Neural cell (in vitro differentiated cells): ENCODE results near the gene TULP3. TPM values are rescaled to one million over a fixed set of nuclear protein-coding genes. Genes with fewer than 3 reads are reported as not detected.
"Not testable (repeated sequence)": the region's sequence is repeated elsewhere in the genome, so short reads cannot be mapped to it uniquely, and the experiment has no call there.

Experiments
- H2AFZ ChIP-seq: fragments of 200-600, 300-800 bp; sonication (generic), shearing (Covaris generic); 2 replicates; pipeline ENCODE4 v1.6.0; 2014; ENCODE audit warnings: low read depth, mild to moderate bottlenecking, antibody characterized with exemption, low read length, moderate library complexity
- H3F3A ChIP-seq: fragments of 200-600 bp; shearing (Covaris generic); 2 replicates; pipeline ENCODE4 v1.6.1; 2016; ENCODE audit warnings: mild to moderate bottlenecking, moderate library complexity, mixed read lengths, antibody characterized with exemption, low read length; ENCODE audit not compliant: insufficient read depth, poor library complexity, severe bottlenecking
- H3K27ac ChIP-seq: fragments of 200-600, 300-800 bp; sonication (generic), shearing (Covaris generic); 2 replicates; pipeline ENCODE4 v1.5.1; 2014; ENCODE audit warnings: mild to moderate bottlenecking, low read length, moderate library complexity
- H3K27me3 ChIP-seq: fragments of 300-800, 200-600 bp; sonication (generic), shearing (Covaris generic); 2 replicates; pipeline ENCODE4 v1.6.0; 2014; ENCODE audit warnings: mild to moderate bottlenecking, low read depth, low read length, moderate library complexity; ENCODE audit not compliant: insufficient read depth
- H3K36me3 ChIP-seq: fragments of 300-800, 200-600 bp; sonication (generic), shearing (Covaris generic); 2 replicates; pipeline ENCODE4 v1.5.1; 2014; ENCODE audit warnings: mild to moderate bottlenecking, antibody characterized with exemption, low read length, moderate library complexity; ENCODE audit not compliant: insufficient read depth
- H3K4me2 ChIP-seq: fragments of 300-800, 200-600 bp; sonication (generic), shearing (Covaris generic); 2 replicates; pipeline ENCODE4 v1.6.0; 2014; ENCODE audit warnings: mild to moderate bottlenecking, low read length
- H3K4me3 ChIP-seq: fragments of 300-800, 200-600 bp; sonication (generic), shearing (Covaris generic); 2 replicates; pipeline ENCODE4 v1.5.1; 2014; ENCODE audit warnings: mild to moderate bottlenecking, low read length, moderate library complexity
- H3K79me2 ChIP-seq: fragments of 200-600 bp; shearing (Covaris generic); replicated peaks from 2 replicates; pipeline ENCODE4 v1.6.0; 2014; ENCODE audit warnings: mild to moderate bottlenecking, low read length, moderate library complexity; ENCODE audit not compliant: insufficient read depth
- H3K9ac ChIP-seq: fragments of 300-800, 200-600 bp; sonication (generic), shearing (Covaris generic); 2 replicates; pipeline ENCODE4 v1.6.1; 2016; ENCODE audit warnings: mild to moderate bottlenecking, low read length, mixed read lengths
- H3K9me2 ChIP-seq: fragments of 200-600 bp; shearing (Covaris generic); 2 replicates; pipeline ENCODE4 v1.6.1; 2016; ENCODE audit warnings: mild to moderate bottlenecking, low read length, mixed read lengths; ENCODE audit not compliant: insufficient read depth
- H3K9me3 ChIP-seq: fragments of 200-600, 300-800 bp; sonication (generic), shearing (Covaris generic); 2 replicates; pipeline ENCODE4 v1.6.1; 2016; ENCODE audit warnings: mild to moderate bottlenecking, mixed run types, low read length, moderate library complexity, mixed read lengths
- H4K20me1 ChIP-seq: fragments of 200-600 bp; shearing (Covaris generic); 2 replicates; pipeline ENCODE4 v1.6.1; 2016; ENCODE audit warnings: mild to moderate bottlenecking, mixed run types; ENCODE audit not compliant: insufficient read depth
- CTCF ChIP-seq: fragments of 450-650 bp; IDR thresholded peaks from 2 replicates; pipeline ENCODE4 v1.5.1; 2014; ENCODE audit warnings: antibody characterized with exemption, mild to moderate bottlenecking, moderate library complexity; ENCODE audit not compliant: poor library complexity, severe bottlenecking
- EP300 ChIP-seq: fragments of 450-650 bp; conservative IDR thresholded peaks from 2 replicates; pipeline ENCODE4 v1.6.1; 2014; ENCODE audit warnings: antibody characterized with exemption, mild to moderate bottlenecking, moderate library complexity; ENCODE audit not compliant: poor library complexity, severe bottlenecking
- EZH2 ChIP-seq: fragments of 200-600, 300-800 bp; shearing (Covaris generic), sonication (generic); IDR thresholded peaks from 2 replicates; pipeline ENCODE4 v1.6.1; 2014; ENCODE audit warnings: antibody characterized with exemption, low read length, borderline replicate concordance, mild to moderate bottlenecking; ENCODE audit not compliant: insufficient read depth, poor library complexity, severe bottlenecking
- MXI1 ChIP-seq: fragments of 450-650 bp; conservative IDR thresholded peaks from 2 replicates; pipeline ENCODE4 v1.6.1; 2014; ENCODE audit warnings: antibody characterized with exemption, mild to moderate bottlenecking; ENCODE audit not compliant: poor library complexity, severe bottlenecking
- POLR2AphosphoS5 ChIP-seq: IDR thresholded peaks from 2 replicates; pipeline ENCODE4 v1.6.1; 2012
- RAD21 ChIP-seq: fragments of 450-650 bp; conservative IDR thresholded peaks from 2 replicates; pipeline ENCODE4 v1.6.1; 2014; ENCODE audit warnings: antibody characterized with exemption, mild to moderate bottlenecking, moderate library complexity
- REST ChIP-seq: IDR thresholded peaks from 2 replicates; pipeline ENCODE4 v1.6.1; 2012; ENCODE audit warnings: borderline replicate concordance
- SMC3 ChIP-seq: fragments of 450-650 bp; conservative IDR thresholded peaks from 2 replicates; pipeline ENCODE4 v1.6.1; 2014; ENCODE audit warnings: antibody characterized with exemption, mild to moderate bottlenecking, moderate library complexity; ENCODE audit not compliant: poor library complexity
- TAF1 ChIP-seq: IDR thresholded peaks from 2 replicates; pipeline ENCODE4 v1.6.1; 2012; ENCODE audit warnings: low read depth
- polyA plus RNA-seq: library from polyadenylated mRNA; depleted of rRNA; stranded (reverse); fragments of >200 nt; gene quantifications from 2 replicates; pipeline ENCODE4 v1.2.3, GENCODE V29; 2014

The TULP3 gene
- polyA plus RNA-seq, 1 donor from 2014 or later = 9.3 TPM

GRCh38 chr12:2862876-2863275 is 27.8 kb upstream of the TULP3 start:
- H3K4me2 ChIP-seq = no peak overlapping the region
- H3K27me3 ChIP-seq = no peaks in the 10 kb centered on the region
- no peak overlapping the region for H2AFZ ChIP-seq
- H3K9me3 ChIP-seq = no peaks in the 10 kb centered on the region
- H3F3A ChIP-seq = no peaks in the 10 kb centered on the region
- H4K20me1 ChIP-seq = no peaks in the 10 kb centered on the region
- no peaks in the 10 kb centered on the region for H3K36me3 ChIP-seq
- no peak overlapping the region for H3K4me3 ChIP-seq
- no peak overlapping the region for H3K27ac ChIP-seq
- H3K79me2 ChIP-seq = no peaks in the 10 kb centered on the region
- TF ChIP-seq RAD21 = no peak
- no peak for TF ChIP-seq EZH2
- TF ChIP-seq REST = no peak
- no peak for TF ChIP-seq SMC3
- no peak for TF ChIP-seq EP300
- no peak for TF ChIP-seq TAF1
- no peak for TF ChIP-seq POLR2AphosphoS5
- no peak for TF ChIP-seq CTCF
- TF ChIP-seq MXI1 = no peak
- no peaks in the 10 kb centered on the region for H3K9me2 ChIP-seq
- no peak overlapping the region for H3K9ac ChIP-seq

GRCh38 chr12:2863402-2863801 is 27.3 kb upstream of the TULP3 start:
- H4K20me1 ChIP-seq, H3K79me2 ChIP-seq, H3K9me2 ChIP-seq, H3K27me3 ChIP-seq, H3K9ac ChIP-seq, H3K27ac ChIP-seq, H3K36me3 ChIP-seq, H3F3A ChIP-seq, H3K4me2 ChIP-seq, H3K9me3 ChIP-seq, H3K4me3 ChIP-seq, H2AFZ ChIP-seq: not testable (repeated sequence)

GRCh38 chr12:2864198-2864597 is 26.5 kb upstream of the TULP3 start:
- H3K9ac ChIP-seq = no peak overlapping the region
- no peaks in the 10 kb centered on the region for H4K20me1 ChIP-seq
- H3K9me2 ChIP-seq = no peaks in the 10 kb centered on the region
- no peaks in the 10 kb centered on the region for H3F3A ChIP-seq
- no peaks in the 10 kb centered on the region for H3K27me3 ChIP-seq
- TF ChIP-seq TAF1 (no peak), EP300 (no peak), EZH2 (no peak), POLR2AphosphoS5 (no peak), MXI1 (no peak), RAD21 (no peak), CTCF (no peak), SMC3 (no peak)
- no peaks in the 10 kb centered on the region for H3K36me3 ChIP-seq
- H3K79me2 ChIP-seq = no peaks in the 10 kb centered on the region
- no peak overlapping the region for H3K4me3 ChIP-seq
- H3K27ac ChIP-seq = no peak overlapping the region
- H3K4me2 ChIP-seq = no peak overlapping the region
- H2AFZ ChIP-seq = no peak overlapping the region
- no peaks in the 10 kb centered on the region for H3K9me3 ChIP-seq

- not testable (repeated sequence) for H3K36me3 ChIP-seq, H3K27me3 ChIP-seq, H2AFZ ChIP-seq, H3K9ac ChIP-seq, H4K20me1 ChIP-seq, H3K27ac ChIP-seq, H3K79me2 ChIP-seq, H3K9me2 ChIP-seq, H3F3A ChIP-seq, H3K4me3 ChIP-seq, H3K9me3 ChIP-seq, H3K4me2 ChIP-seq
Measured at GRCh38 chr12:2868986-2869632, 21.6 kb upstream of the TULP3 start.
